Panc1 (cell line): ENCODE data around the gene TPBGL. TPM values are rescaled to one million over a fixed set of nuclear protein-coding genes. Genes with fewer than 3 reads are reported as not detected.
A peak's percentile ranks its signal among the peaks of the same experiment; 100 is the strongest.

Experiments used
- ATAC-seq: fragments of 200-7000 bp; cut with Tn5 transposase; 2 replicates; pipeline ENCODE4 v1.9.1; 2020; ENCODE audit warnings: mild to moderate bottlenecking, moderate library complexity
- BruUV-seq: library from RNA; stranded (reverse); fragments of 400-500 nt; replicated peaks from 2 replicates; lab custom pipeline; 2021; lab: Mats Ljungman, UMichigan
- CTCF ChIA-PET: fragments of 300-600 bp; sonication (Branson Sonifier 250); formaldehyde crosslinking; loops from one replicate; lab custom pipeline; 2022; ENCODE audit warnings: antibody characterized with exemption; lab: Charles Lee
- POLR2A ChIA-PET: fragments of 300-600 bp; sonication (Branson Sonifier 250); formaldehyde crosslinking; loops from one replicate; lab custom pipeline; 2022; ENCODE audit warnings: antibody characterized with exemption; lab: Charles Lee
- DNase-seq: peaks from one replicate; pipeline ENCODE4 v3.0.0-alpha.2; 2010; ENCODE audit warnings: low read depth, low spot score
- H3K27ac ChIP-seq: 2 replicates; pipeline ENCODE4 v1.5.1; 2011; ENCODE audit warnings: mild to moderate bottlenecking, low read length, inconsistent platforms
- H3K27me3 ChIP-seq: fragments of 200-500 bp; sonication (Bioruptor generic); 2 replicates; pipeline ENCODE4 v1.6.0; 2014; ENCODE audit warnings: low read length, inconsistent platforms; ENCODE audit not compliant: control insufficient read depth, insufficient read depth
- H3K36me3 ChIP-seq: fragments of 200-500 bp; sonication (Bioruptor generic); 2 replicates; pipeline ENCODE4 v1.5.1; 2014; ENCODE audit warnings: inconsistent platforms, mild to moderate bottlenecking, low read length, moderate library complexity; ENCODE audit not compliant: control insufficient read depth, insufficient read depth
- H3K4me1 ChIP-seq: 2 replicates; pipeline ENCODE4 v1.5.1; 2011; ENCODE audit warnings: inconsistent platforms, mild to moderate bottlenecking, low read length, moderate library complexity; ENCODE audit not compliant: control insufficient read depth, insufficient read depth
- H3K4me3 ChIP-seq, 2 experiments: 2 replicates each; pipeline ENCODE4 v1.5.1; 2011 to 2012; ENCODE audit warnings: low read depth in 2 of 2, low read length in 2 of 2, mild to moderate bottlenecking in 2 of 2, inconsistent platforms in 1 of 2, moderate library complexity in 1 of 2
- H3K9me3 ChIP-seq: fragments of 200-500 bp; sonication (Bioruptor generic); 2 replicates; pipeline ENCODE4 v1.5.1; 2014; ENCODE audit warnings: low read depth, mild to moderate bottlenecking, inconsistent platforms, low read length, moderate library complexity; ENCODE audit not compliant: control insufficient read depth, insufficient read depth
- POLR2AphosphoS5 ChIP-seq: IDR thresholded peaks from 2 replicates; pipeline ENCODE4 v1.6.1; 2012; ENCODE audit warnings: mild to moderate bottlenecking, low read depth, low read length, moderate library complexity
- SIN3A ChIP-seq: IDR thresholded peaks from 2 replicates; pipeline ENCODE4 v1.6.1; 2012; ENCODE audit warnings: low read depth, mild to moderate bottlenecking, low read length, moderate library complexity, borderline replicate concordance; ENCODE audit not compliant: insufficient read depth
- TCF7L2 ChIP-seq: IDR thresholded peaks from 2 replicates; pipeline ENCODE4 v1.6.1; 2011; ENCODE audit warnings: mild to moderate bottlenecking, low read depth, low read length, inconsistent platforms
- in situ Hi-C: cut with HindIII; loops from 2 replicates; pipeline ENCODE4 v1.10.0; 2016; ENCODE audit warnings: low sequenced_read_pairs, low pct_unique_long_range_greater_than_20kb
- intact Hi-C: fragments of 100-400 bp; cut with micrococcal nuclease; formaldehyde crosslinking; loops from one replicate; pipeline ENCODE4 v1.10.0; 2022; ENCODE audit not compliant: unreplicated experiment
- total RNA-seq: library from RNA; stranded (reverse); gene quantifications from one replicate; pipeline ENCODE4 v1.2.1, GENCODE V29; 2021; ENCODE audit not compliant: unreplicated experiment
- TF ChIP-seq, protein P1 (sequence below), 2 experiments: IDR thresholded peaks; 2 replicates each; pipeline ENCODE4 v1.6.1; 2011 to 2012; ENCODE audit warnings: low read depth in 2 of 2, control low read depth in 1 of 2, low read length in 1 of 2, mild to moderate bottlenecking in 1 of 2, moderate library complexity in 1 of 2; ENCODE audit not compliant: insufficient read depth in 1 of 2
- TF ChIP-seq, protein P2 (sequence below): fragments of 450-650 bp; IDR thresholded peaks from 2 replicates; pipeline ENCODE4 v1.5.1; 2017; ENCODE audit warnings: mild to moderate bottlenecking

The TPBGL gene
- total RNA-seq, 1 experiment from 2014 or later = 0.54 TPM

DNA sequence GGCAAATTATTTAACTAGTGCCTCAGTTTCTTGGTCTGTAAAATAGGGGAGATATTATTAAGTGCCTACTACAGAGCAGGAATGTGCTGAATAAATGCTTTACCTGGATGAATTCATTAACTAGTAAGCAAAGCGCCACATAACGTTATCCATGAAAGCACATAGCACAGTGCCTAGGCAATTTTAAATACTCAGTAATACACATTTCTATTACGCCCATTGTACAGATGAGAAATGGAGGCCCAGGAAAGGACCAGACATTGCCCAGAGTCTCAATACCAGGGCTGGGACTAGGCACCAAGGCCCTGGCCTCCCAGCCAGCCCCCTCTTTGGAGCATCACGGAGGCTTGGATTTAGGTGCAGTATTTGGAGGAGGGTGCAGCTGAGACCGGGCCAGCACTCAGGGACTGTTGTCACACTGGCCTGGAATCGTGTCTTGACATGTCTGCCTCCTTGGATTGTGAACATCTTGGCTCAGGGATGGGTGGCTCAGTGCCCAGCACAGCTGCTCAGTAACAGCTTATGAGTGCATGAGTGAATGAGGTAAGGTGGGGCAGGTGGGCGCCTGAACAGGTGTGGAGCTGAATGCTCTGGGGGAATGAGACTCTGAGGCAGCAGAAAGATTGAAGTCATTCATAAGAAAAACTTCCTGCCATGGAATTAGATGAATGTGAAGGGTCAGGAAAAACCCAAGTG is 42.1 kb upstream of the TPBGL start:
- CTCF ChIA-PET = interaction anchor here (1.1 kb wide), 1 partner anchor 58 kb away, joined by 3 read pairs; no protein-coding TSS in a partner anchor
- Histone ChIP-seq H3K9me3 (no peaks in the 10 kb centered on the region), H3K36me3 (no peaks in the 10 kb centered on the region), H3K27me3 (peaks cover 8% of the 10 kb centered on the region), H3K27ac (no peak overlapping the region), H3K4me1 (no peaks in the 10 kb centered on the region), H3K4me3 (no peak overlapping the region)
- POLR2A ChIA-PET = no interaction called here
- ATAC-seq = no peak
- in situ Hi-C loops (no loop called here), intact Hi-C loops (no loop called here)
- TF ChIP-seq, protein P1, sequence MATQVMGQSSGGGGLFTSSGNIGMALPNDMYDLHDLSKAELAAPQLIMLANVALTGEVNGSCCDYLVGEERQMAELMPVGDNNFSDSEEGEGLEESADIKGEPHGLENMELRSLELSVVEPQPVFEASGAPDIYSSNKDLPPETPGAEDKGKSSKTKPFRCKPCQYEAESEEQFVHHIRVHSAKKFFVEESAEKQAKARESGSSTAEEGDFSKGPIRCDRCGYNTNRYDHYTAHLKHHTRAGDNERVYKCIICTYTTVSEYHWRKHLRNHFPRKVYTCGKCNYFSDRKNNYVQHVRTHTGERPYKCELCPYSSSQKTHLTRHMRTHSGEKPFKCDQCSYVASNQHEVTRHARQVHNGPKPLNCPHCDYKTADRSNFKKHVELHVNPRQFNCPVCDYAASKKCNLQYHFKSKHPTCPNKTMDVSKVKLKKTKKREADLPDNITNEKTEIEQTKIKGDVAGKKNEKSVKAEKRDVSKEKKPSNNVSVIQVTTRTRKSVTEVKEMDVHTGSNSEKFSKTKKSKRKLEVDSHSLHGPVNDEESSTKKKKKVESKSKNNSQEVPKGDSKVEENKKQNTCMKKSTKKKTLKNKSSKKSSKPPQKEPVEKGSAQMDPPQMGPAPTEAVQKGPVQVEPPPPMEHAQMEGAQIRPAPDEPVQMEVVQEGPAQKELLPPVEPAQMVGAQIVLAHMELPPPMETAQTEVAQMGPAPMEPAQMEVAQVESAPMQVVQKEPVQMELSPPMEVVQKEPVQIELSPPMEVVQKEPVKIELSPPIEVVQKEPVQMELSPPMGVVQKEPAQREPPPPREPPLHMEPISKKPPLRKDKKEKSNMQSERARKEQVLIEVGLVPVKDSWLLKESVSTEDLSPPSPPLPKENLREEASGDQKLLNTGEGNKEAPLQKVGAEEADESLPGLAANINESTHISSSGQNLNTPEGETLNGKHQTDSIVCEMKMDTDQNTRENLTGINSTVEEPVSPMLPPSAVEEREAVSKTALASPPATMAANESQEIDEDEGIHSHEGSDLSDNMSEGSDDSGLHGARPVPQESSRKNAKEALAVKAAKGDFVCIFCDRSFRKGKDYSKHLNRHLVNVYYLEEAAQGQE (IDR thresholded peaks at IDR 0.05; ENCODE audit: insufficient read depth in 1 of 2, low read depth in 2 of 2, low read length in 1 of 2) = no peak
- TF ChIP-seq POLR2AphosphoS5 (no peak), TCF7L2 (no peak), SIN3A (no peak)
- TF ChIP-seq, protein P2, sequence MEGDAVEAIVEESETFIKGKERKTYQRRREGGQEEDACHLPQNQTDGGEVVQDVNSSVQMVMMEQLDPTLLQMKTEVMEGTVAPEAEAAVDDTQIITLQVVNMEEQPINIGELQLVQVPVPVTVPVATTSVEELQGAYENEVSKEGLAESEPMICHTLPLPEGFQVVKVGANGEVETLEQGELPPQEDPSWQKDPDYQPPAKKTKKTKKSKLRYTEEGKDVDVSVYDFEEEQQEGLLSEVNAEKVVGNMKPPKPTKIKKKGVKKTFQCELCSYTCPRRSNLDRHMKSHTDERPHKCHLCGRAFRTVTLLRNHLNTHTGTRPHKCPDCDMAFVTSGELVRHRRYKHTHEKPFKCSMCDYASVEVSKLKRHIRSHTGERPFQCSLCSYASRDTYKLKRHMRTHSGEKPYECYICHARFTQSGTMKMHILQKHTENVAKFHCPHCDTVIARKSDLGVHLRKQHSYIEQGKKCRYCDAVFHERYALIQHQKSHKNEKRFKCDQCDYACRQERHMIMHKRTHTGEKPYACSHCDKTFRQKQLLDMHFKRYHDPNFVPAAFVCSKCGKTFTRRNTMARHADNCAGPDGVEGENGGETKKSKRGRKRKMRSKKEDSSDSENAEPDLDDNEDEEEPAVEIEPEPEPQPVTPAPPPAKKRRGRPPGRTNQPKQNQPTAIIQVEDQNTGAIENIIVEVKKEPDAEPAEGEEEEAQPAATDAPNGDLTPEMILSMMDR = no peak
- DNase-seq = no peak
- BruUV-seq = no TSS peak

DNA sequence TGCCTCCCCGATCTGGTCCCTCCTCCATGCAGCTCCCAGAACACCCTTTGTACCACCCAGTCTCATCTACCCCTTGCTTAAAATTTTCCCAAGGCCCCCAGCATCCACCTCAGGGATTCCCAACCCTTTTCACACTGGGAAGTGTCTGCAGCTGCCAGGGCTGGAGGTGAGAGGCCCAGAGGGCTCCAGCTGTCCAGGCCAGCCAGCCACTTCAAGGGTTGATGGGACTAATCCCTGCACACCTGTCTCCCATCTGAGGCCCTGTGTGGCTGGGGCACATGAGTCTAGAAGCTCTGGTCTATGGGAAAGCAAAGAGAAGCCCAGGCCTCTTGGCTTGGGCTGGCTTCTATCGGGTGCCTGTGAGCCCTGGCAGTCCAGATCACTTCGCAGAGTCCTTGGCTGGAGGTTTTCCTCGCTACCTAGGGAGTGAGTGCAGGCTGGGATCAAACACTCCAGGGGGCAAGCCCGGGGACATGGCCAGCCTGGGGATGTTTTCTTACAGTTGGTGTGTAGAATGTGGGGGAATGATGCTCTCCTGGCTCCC is 41.1 kb upstream of the TPBGL start:
- POLR2A ChIA-PET = no interaction called here
- peak; percentile 31; the same call in 1 of the 2 replicates for ATAC-seq

DNA sequence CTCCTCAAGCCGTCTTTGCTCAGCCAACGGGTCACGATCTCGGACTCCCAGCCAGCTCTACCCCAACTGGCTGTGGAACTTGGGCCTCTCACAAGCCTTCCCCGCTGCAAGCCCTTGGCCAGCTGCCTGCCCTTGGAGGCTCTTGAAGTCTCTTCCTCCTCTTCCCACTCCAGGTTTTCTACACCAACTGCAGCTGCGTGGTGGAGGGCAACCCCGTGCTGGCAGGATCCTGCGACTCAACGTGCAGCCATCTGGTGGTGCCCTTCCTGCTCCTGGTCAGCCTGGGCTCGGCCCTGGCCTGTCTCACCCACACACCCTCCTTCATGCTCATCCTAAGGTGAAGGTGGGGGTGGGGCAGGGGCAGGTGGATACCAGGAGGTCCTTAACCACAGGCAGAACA is 40.5 kb upstream of the TPBGL start:
- POLR2A ChIA-PET = no interaction called here
- ATAC-seq = no peak
- no peaks in the 10 kb centered on the region for H3K36me3 ChIP-seq

More for the DNA sequence above, 41.1 kb upstream of the TPBGL start:
- in situ Hi-C loops = no loop called here
- Histone ChIP-seq H3K4me3 (no peak overlapping the region), H3K4me1 (no peaks in the 10 kb centered on the region), H3K27ac (no peak overlapping the region), H3K27me3 (peaks cover 5% of the 10 kb centered on the region), H3K9me3 (no peaks in the 10 kb centered on the region), H3K36me3 (no peaks in the 10 kb centered on the region)
- no TSS peak for BruUV-seq
- no peak for DNase-seq
- intact Hi-C loops = no loop called here
- no peak for TF ChIP-seq POLR2AphosphoS5
- CTCF ChIA-PET = no interaction called here

More for the DNA sequence above, 40.5 kb upstream of the TPBGL start:
- no peaks in the 10 kb centered on the region for H3K9me3 ChIP-seq
- no peak for TF ChIP-seq TCF7L2
- TF ChIP-seq, protein P2 = no peak
- TF ChIP-seq, protein P1 (IDR thresholded peaks at IDR 0.05; ENCODE audit: insufficient read depth in 1 of 2, low read depth in 2 of 2, low read length in 1 of 2) = no peak
- TF ChIP-seq SIN3A = no peak
- TF ChIP-seq POLR2AphosphoS5 = no peak
- no peak for DNase-seq
- BruUV-seq = no TSS peak
- H3K27me3 ChIP-seq = peaks cover 5% of the 10 kb centered on the region; the same call in 1 of the 2 replicates
- no peaks in the 10 kb centered on the region for H3K4me1 ChIP-seq
- intact Hi-C loops (no loop called here), in situ Hi-C loops (loop anchor here (25.0 kb wide), 2 partner anchors 88 to 288 kb away; no protein-coding TSS in a partner anchor)
- no peak overlapping the region for H3K27ac ChIP-seq
- no peak overlapping the region for H3K4me3 ChIP-seq
- CTCF ChIA-PET = no interaction called here
